Calu3 (cell line): Measurements from ENCODE around the gene SPATA2L. TPM values are rescaled to one million over a fixed set of nuclear protein-coding genes. Genes with fewer than 3 reads are reported as not detected.
A peak's percentile ranks its signal among the peaks of the same experiment; 100 is the strongest.

Source experiments
- BruUV-seq: library from RNA; stranded (reverse); fragments of 400-500 nt; replicated peaks from 2 replicates; lab custom pipeline; 2021; lab: Mats Ljungman, UMichigan
- CTCF ChIA-PET: fragments of 300-600 bp; sonication (Branson Sonifier 250); formaldehyde crosslinking; loops from one replicate; lab custom pipeline; 2022; ENCODE audit warnings: antibody characterized with exemption; lab: Charles Lee
- DNase-seq: peaks from one replicate; pipeline ENCODE4 v3.0.0; 2022
- H3K27ac Mint-ChIP-seq: one replicate; pipeline ENCODE4 v1.8.0; 2022; ENCODE audit warnings: mixed read lengths; ENCODE audit not compliant: unreplicated experiment
- H3K27me3 Mint-ChIP-seq: one replicate; pipeline ENCODE4 v1.8.0; 2022; ENCODE audit warnings: mixed read lengths; ENCODE audit not compliant: unreplicated experiment
- H3K36me3 Mint-ChIP-seq: one replicate; pipeline ENCODE4 v1.8.0; 2022; ENCODE audit warnings: mild to moderate bottlenecking, moderate library complexity, mixed read lengths; ENCODE audit not compliant: insufficient read depth, unreplicated experiment
- H3K4me1 Mint-ChIP-seq: one replicate; pipeline ENCODE4 v1.8.0; 2022; ENCODE audit warnings: mild to moderate bottlenecking, low read depth, mixed read lengths; ENCODE audit not compliant: unreplicated experiment
- H3K4me3 Mint-ChIP-seq: one replicate; pipeline ENCODE4 v1.8.0; 2022; ENCODE audit warnings: mild to moderate bottlenecking, low read depth, moderate library complexity, mixed read lengths; ENCODE audit not compliant: unreplicated experiment
- H3K9me3 Mint-ChIP-seq: one replicate; pipeline ENCODE4 v1.8.0; 2022; ENCODE audit warnings: low read depth, mixed read lengths; ENCODE audit not compliant: unreplicated experiment
- intact Hi-C: fragments of 100-400 bp; cut with micrococcal nuclease; formaldehyde crosslinking; loops from one replicate; pipeline ENCODE4 v1.10.0; 2022; ENCODE audit not compliant: unreplicated experiment
- total RNA-seq: library from RNA; stranded (reverse); gene quantifications from 2 replicates; pipeline ENCODE4 v1.2.3, GENCODE V29; 2022
- TF ChIP-seq, protein P1 (sequence below): fragments of 200-600 bp; IDR thresholded peaks from one replicate; pipeline ENCODE4 v1.8.0; 2022; ENCODE audit warnings: antibody characterized with exemption; ENCODE audit not compliant: unreplicated experiment

The SPATA2L gene
- total RNA-seq, 1 experiment from 2014 or later, result 20.7 TPM

GRCh38 chr16:89729293-89729692, 27.8 kb upstream of the SPATA2L start:
- no peak for DNase-seq
- peak overlapping the region; percentile 58 for H3K27ac Mint-ChIP-seq
- CTCF ChIA-PET, result interaction anchor here (0.6 to 0.7 kb wide), 2 partner anchors 49 to 152 kb away, joined by 4 to 7 read pairs; no protein-coding TSS in a partner anchor
- no peaks in the 10 kb centered on the region for H3K9me3 Mint-ChIP-seq
- no peak overlapping the region for H3K4me3 Mint-ChIP-seq
- no TSS peak for BruUV-seq
- H3K27me3 Mint-ChIP-seq, result no peaks in the 10 kb centered on the region
- TF ChIP-seq, protein P1, sequence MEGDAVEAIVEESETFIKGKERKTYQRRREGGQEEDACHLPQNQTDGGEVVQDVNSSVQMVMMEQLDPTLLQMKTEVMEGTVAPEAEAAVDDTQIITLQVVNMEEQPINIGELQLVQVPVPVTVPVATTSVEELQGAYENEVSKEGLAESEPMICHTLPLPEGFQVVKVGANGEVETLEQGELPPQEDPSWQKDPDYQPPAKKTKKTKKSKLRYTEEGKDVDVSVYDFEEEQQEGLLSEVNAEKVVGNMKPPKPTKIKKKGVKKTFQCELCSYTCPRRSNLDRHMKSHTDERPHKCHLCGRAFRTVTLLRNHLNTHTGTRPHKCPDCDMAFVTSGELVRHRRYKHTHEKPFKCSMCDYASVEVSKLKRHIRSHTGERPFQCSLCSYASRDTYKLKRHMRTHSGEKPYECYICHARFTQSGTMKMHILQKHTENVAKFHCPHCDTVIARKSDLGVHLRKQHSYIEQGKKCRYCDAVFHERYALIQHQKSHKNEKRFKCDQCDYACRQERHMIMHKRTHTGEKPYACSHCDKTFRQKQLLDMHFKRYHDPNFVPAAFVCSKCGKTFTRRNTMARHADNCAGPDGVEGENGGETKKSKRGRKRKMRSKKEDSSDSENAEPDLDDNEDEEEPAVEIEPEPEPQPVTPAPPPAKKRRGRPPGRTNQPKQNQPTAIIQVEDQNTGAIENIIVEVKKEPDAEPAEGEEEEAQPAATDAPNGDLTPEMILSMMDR, result no peak
- intact Hi-C loops, result no loop called here
- H3K36me3 Mint-ChIP-seq, result peaks cover 75% of the 10 kb centered on the region
- no peaks in the 10 kb centered on the region for H3K4me1 Mint-ChIP-seq

DNA sequence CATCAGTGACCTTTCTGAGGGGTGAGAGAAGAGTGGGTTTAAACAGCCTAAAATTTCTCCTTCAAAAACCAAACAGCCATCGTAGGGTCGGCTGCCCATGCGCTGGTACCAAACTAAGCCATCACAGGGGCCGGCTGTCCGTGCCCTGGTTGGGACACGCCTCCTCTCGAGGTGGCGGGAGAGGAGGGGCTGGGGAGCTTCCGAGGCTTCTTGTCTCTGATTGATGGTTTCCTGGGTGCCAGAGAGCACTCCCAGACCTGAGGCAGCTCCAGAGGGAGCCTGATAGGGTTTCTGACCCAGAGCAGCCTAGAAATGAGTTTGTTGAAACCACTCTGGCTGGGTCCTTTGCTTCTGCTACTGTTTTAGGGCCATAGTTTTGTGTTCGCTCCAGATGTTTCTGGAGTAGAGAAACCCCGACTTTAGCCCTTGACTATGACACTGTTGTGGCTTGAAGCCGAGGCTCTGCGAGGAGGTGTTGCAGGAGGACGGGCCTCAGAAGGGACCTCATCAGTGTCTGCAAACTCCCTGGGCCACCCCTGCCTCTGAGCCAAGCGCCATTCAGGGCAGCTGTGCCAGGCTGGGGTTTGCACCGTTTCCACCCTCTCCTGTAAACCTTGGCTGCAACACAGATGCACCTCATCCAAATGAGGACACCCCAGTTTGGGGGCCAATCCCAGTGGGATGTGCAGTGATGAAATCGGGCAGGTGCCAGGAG, 26.1 kb upstream of the SPATA2L start:
- TF ChIP-seq, protein P1, result no peak
- DNase-seq, result no peak
- no peaks in the 10 kb centered on the region for H3K9me3 Mint-ChIP-seq
- no peak overlapping the region for H3K27ac Mint-ChIP-seq
- no peak overlapping the region for H3K4me3 Mint-ChIP-seq
- H3K36me3 Mint-ChIP-seq, result peaks cover 74% of the 10 kb centered on the region
- CTCF ChIA-PET, result interaction anchor here (0.7 kb wide), 1 partner anchor 35 kb away, joined by 3 read pairs; no protein-coding TSS in a partner anchor
- BruUV-seq, result no TSS peak
- intact Hi-C loops, result no loop called here
- no peaks in the 10 kb centered on the region for H3K27me3 Mint-ChIP-seq
- H3K4me1 Mint-ChIP-seq, result peaks cover 13% of the 10 kb centered on the region

- CTCF ChIA-PET, result interaction anchor here (1.3 kb wide), 1 partner anchor 17 kb away, joined by 4 read pairs; no protein-coding TSS in a partner anchor
- H3K4me1 Mint-ChIP-seq, result peaks cover 32% of the 10 kb centered on the region
- TSS peak; percentile 15 for BruUV-seq
- H3K4me3 Mint-ChIP-seq, result peak overlapping the region; percentile 81
- intact Hi-C loops, result no loop called here
- no peaks in the 10 kb centered on the region for H3K9me3 Mint-ChIP-seq
- H3K27ac Mint-ChIP-seq, result peak overlapping the region; percentile 81
- H3K36me3 Mint-ChIP-seq, result peaks cover 78% of the 10 kb centered on the region
- H3K27me3 Mint-ChIP-seq, result no peaks in the 10 kb centered on the region
- TF ChIP-seq, protein P1, result no peak
- DNase-seq, result no peak
These were observed 22.1 kb upstream of the SPATA2L start for GRCh38 chr16:89723279-89724250.
